ENCODE data around the gene LRRN4CL.
A peak's percentile ranks its signal among the peaks of the same experiment; 100 is the strongest.

Gene LRRN4CL

GRCh38 chr11:62716206-62716605 lies 26.9 kb upstream of the LRRN4CL start:
- no peak for TF ChIP-seq ZNF274 (IDR thresholded peaks at IDR 0.05; ENCODE audit: low read depth, low read length)
- no peak for TF ChIP-seq YY1 (IDR thresholded peaks at IDR 0.05; ENCODE audit: insufficient read depth, insufficient read length)
- no peak for TF ChIP-seq SUZ12 (IDR thresholded peaks at IDR 0.05; ENCODE audit: extremely low read depth, insufficient read depth, insufficient read length)
- Histone ChIP-seq H3K36me3 (ENCODE audit: insufficient read depth, insufficient read length, low read length) (peaks cover 89% of the 10 kb centered on the region), H3K4me3 (ENCODE audit: insufficient read length, low read depth) (no peak overlapping the region), H3K9me3 (ENCODE audit: insufficient read depth, low read length) (no peaks in the 10 kb centered on the region), H3K9ac (ENCODE audit: insufficient read length, low read depth) (no peak overlapping the region), H3K4me1 (ENCODE audit: insufficient read depth, insufficient read length) (peaks cover 13% of the 10 kb centered on the region), H3K27me3 (ENCODE audit: insufficient read depth, insufficient read length) (no peaks in the 10 kb centered on the region)
- DNase-seq (ENCODE audit: low read depth, low spot score): no peak

DNA sequence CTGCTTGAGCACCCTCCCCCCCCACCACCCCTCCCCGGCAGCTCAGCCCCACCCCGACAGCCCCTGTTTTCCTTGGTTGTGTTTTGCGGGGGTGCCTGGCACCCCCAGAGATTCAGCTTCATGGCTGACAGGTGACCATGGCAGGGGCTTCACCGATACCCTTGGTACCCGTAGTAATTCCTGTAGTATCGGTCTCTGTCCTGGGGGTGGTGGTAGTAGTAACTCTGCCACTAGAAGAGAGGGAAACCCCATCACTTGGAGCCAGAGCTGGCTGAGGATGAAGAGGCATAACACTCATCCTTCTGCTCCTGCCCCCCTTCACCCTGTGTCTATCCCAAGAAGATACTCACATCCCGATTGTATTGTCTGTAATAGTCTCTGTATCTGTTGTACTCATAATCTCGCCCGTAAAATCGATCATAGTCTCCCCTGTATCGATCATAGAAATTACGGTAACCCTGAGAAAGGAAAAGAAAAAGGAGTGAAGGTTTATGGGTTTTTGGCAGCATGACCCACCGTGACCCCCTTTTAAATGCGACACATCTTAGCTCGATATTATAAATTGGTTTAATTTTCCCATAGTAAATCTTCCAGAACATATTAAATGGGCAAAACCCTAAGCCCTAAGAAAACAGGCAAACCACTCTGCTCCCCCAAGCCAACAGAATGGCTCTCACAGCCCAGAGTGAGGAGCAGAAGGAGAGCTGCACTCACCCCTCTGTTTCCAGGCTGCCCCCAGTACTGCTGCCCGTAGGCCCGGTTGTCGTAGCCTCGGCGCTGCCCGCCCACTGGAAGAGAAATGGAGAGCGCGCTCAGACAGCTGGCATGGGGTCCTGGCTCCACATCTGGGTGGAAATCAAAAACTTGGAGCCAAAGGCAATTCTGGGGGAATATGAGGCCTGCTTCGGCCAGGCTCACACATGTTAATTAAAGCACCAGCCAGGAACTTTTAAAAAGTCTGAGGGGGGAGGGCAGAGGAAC lies 26.1 kb upstream of the LRRN4CL start:
- H3K27me3 ChIP-seq (ENCODE audit: insufficient read depth, insufficient read length): no peaks in the 10 kb centered on the region
- peaks cover 13% of the 10 kb centered on the region for H3K4me1 ChIP-seq (ENCODE audit: insufficient read depth, insufficient read length)
- H3K9ac ChIP-seq (ENCODE audit: insufficient read length, low read depth): peak overlapping the region; percentile 34
- no peak overlapping the region for H3K4me3 ChIP-seq (ENCODE audit: insufficient read length, low read depth)
- no peaks in the 10 kb centered on the region for H3K9me3 ChIP-seq (ENCODE audit: insufficient read depth, low read length)
- peaks cover 89% of the 10 kb centered on the region for H3K36me3 ChIP-seq (ENCODE audit: insufficient read depth, insufficient read length, low read length)
- no peak for DNase-seq (ENCODE audit: low read depth, low spot score)
- TF ChIP-seq YY1 (IDR thresholded peaks at IDR 0.05; ENCODE audit: insufficient read depth, insufficient read length) (no peak), ZNF274 (IDR thresholded peaks at IDR 0.05; ENCODE audit: low read depth, low read length) (no peak)

GRCh38 chr11:62713343-62713742 lies 24.0 kb upstream of the LRRN4CL start:
- no peak for DNase-seq (ENCODE audit: low read depth, low spot score)
- Histone ChIP-seq H3K36me3 (ENCODE audit: insufficient read depth, insufficient read length, low read length) (peaks cover 78% of the 10 kb centered on the region), H3K4me1 (ENCODE audit: insufficient read depth, insufficient read length) (peaks cover 20% of the 10 kb centered on the region), H3K27me3 (ENCODE audit: insufficient read depth, insufficient read length) (no peaks in the 10 kb centered on the region), H3K4me3 (ENCODE audit: insufficient read length, low read depth) (no peak overlapping the region), H3K9me3 (ENCODE audit: insufficient read depth, low read length) (no peaks in the 10 kb centered on the region), H3K9ac (ENCODE audit: insufficient read length, low read depth) (no peak overlapping the region)
- TF ChIP-seq SUZ12 (IDR thresholded peaks at IDR 0.05; ENCODE audit: extremely low read depth, insufficient read depth, insufficient read length) (no peak), ZNF274 (IDR thresholded peaks at IDR 0.05; ENCODE audit: low read depth, low read length) (no peak), YY1 (IDR thresholded peaks at IDR 0.05; ENCODE audit: insufficient read depth, insufficient read length) (no peak)

DNA sequence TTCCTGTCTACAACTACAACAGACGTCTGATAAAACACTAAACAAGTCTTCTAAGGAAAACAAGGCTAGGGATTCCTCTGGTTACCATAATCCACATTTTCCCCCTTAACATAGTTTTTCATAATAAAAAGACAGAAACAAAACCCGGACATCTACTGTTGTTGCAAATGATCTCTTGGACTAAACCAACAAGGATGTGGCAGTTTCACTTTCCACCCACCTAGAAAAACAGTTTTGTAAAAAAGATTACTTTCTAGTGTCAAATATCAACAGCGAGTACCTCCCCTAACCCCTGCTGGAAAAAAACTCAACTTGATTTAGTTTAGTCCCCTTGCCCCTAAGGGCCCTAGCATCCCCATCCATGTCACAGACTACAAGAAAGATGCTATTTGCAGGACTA lies 23.5 kb upstream of the LRRN4CL start:
- no peak for TF ChIP-seq ZNF274 (IDR thresholded peaks at IDR 0.05; ENCODE audit: low read depth, low read length)
- TF ChIP-seq SUZ12 (IDR thresholded peaks at IDR 0.05; ENCODE audit: extremely low read depth, insufficient read depth, insufficient read length): no peak
- no peak for TF ChIP-seq YY1 (IDR thresholded peaks at IDR 0.05; ENCODE audit: insufficient read depth, insufficient read length)
- no peak overlapping the region for H3K4me3 ChIP-seq (ENCODE audit: insufficient read length, low read depth)
- peaks cover 76% of the 10 kb centered on the region for H3K36me3 ChIP-seq (ENCODE audit: insufficient read depth, insufficient read length, low read length)
- H3K27me3 ChIP-seq (ENCODE audit: insufficient read depth, insufficient read length): no peaks in the 10 kb centered on the region
- no peak for DNase-seq (ENCODE audit: low read depth, low spot score)
- no peaks in the 10 kb centered on the region for H3K9me3 ChIP-seq (ENCODE audit: insufficient read depth, low read length)
- H3K9ac ChIP-seq (ENCODE audit: insufficient read length, low read depth): no peak overlapping the region
- peaks cover 24% of the 10 kb centered on the region for H3K4me1 ChIP-seq (ENCODE audit: insufficient read depth, insufficient read length)

- H3K9me3 ChIP-seq (ENCODE audit: insufficient read depth, low read length): no peaks in the 10 kb centered on the region
- peaks cover 27% of the 10 kb centered on the region for H3K4me1 ChIP-seq (ENCODE audit: insufficient read depth, insufficient read length)
- H3K9ac ChIP-seq (ENCODE audit: insufficient read length, low read depth): no peak overlapping the region
- DNase-seq (ENCODE audit: low read depth, low spot score): no peak
- H3K27me3 ChIP-seq (ENCODE audit: insufficient read depth, insufficient read length): no peaks in the 10 kb centered on the region
- H3K4me3 ChIP-seq (ENCODE audit: insufficient read length, low read depth): no peak overlapping the region
- TF ChIP-seq ZNF274 (IDR thresholded peaks at IDR 0.05; ENCODE audit: low read depth, low read length) (no peak), YY1 (IDR thresholded peaks at IDR 0.05; ENCODE audit: insufficient read depth, insufficient read length) (no peak), SUZ12 (IDR thresholded peaks at IDR 0.05; ENCODE audit: extremely low read depth, insufficient read depth, insufficient read length) (no peak)
- peaks cover 71% of the 10 kb centered on the region for H3K36me3 ChIP-seq (ENCODE audit: insufficient read depth, insufficient read length, low read length)
Observed at GRCh38 chr11:62712276-62712812, 23.0 kb upstream of the LRRN4CL start.

- Histone ChIP-seq H3K4me1 (ENCODE audit: insufficient read depth, insufficient read length) (peaks cover 27% of the 10 kb centered on the region), H3K9me3 (ENCODE audit: insufficient read depth, low read length) (no peaks in the 10 kb centered on the region), H3K4me3 (ENCODE audit: insufficient read length, low read depth) (peak overlapping the region; percentile 60), H3K27me3 (ENCODE audit: insufficient read depth, insufficient read length) (no peaks in the 10 kb centered on the region), H3K9ac (ENCODE audit: insufficient read length, low read depth) (peak overlapping the region; percentile 81), H3K36me3 (ENCODE audit: insufficient read depth, insufficient read length, low read length) (peaks cover 54% of the 10 kb centered on the region)
- no peak for TF ChIP-seq ZNF274 (IDR thresholded peaks at IDR 0.05; ENCODE audit: low read depth, low read length)
- TF ChIP-seq SUZ12 (IDR thresholded peaks at IDR 0.05; ENCODE audit: extremely low read depth, insufficient read depth, insufficient read length): no peak
- TF ChIP-seq YY1 (IDR thresholded peaks at IDR 0.05; ENCODE audit: insufficient read depth, insufficient read length): no peak
- no peak for DNase-seq (ENCODE audit: low read depth, low spot score)
Observed at GRCh38 chr11:62710001-62710345, 20.6 kb upstream of the LRRN4CL start.

- Histone ChIP-seq H3K4me3 (ENCODE audit: insufficient read length, low read depth) (peak overlapping the region; percentile 60), H3K4me1 (ENCODE audit: insufficient read depth, insufficient read length) (peaks cover 23% of the 10 kb centered on the region), H3K27me3 (ENCODE audit: insufficient read depth, insufficient read length) (no peaks in the 10 kb centered on the region), H3K36me3 (ENCODE audit: insufficient read depth, insufficient read length, low read length) (peaks cover 55% of the 10 kb centered on the region), H3K9ac (ENCODE audit: insufficient read length, low read depth) (peak overlapping the region; percentile 81), H3K9me3 (ENCODE audit: insufficient read depth, low read length) (no peaks in the 10 kb centered on the region)
- TF ChIP-seq YY1 (IDR thresholded peaks at IDR 0.05; ENCODE audit: insufficient read depth, insufficient read length) (peak; percentile 100), ZNF274 (IDR thresholded peaks at IDR 0.05; ENCODE audit: low read depth, low read length) (no peak)
- peak; percentile 98 for DNase-seq (ENCODE audit: low read depth, low spot score)
Observed at GRCh38 chr11:62709247-62710000, 20.1 kb upstream of the LRRN4CL start.
